Measurements from ENCODE around the gene ALCAM.

The ALCAM gene

DNA sequence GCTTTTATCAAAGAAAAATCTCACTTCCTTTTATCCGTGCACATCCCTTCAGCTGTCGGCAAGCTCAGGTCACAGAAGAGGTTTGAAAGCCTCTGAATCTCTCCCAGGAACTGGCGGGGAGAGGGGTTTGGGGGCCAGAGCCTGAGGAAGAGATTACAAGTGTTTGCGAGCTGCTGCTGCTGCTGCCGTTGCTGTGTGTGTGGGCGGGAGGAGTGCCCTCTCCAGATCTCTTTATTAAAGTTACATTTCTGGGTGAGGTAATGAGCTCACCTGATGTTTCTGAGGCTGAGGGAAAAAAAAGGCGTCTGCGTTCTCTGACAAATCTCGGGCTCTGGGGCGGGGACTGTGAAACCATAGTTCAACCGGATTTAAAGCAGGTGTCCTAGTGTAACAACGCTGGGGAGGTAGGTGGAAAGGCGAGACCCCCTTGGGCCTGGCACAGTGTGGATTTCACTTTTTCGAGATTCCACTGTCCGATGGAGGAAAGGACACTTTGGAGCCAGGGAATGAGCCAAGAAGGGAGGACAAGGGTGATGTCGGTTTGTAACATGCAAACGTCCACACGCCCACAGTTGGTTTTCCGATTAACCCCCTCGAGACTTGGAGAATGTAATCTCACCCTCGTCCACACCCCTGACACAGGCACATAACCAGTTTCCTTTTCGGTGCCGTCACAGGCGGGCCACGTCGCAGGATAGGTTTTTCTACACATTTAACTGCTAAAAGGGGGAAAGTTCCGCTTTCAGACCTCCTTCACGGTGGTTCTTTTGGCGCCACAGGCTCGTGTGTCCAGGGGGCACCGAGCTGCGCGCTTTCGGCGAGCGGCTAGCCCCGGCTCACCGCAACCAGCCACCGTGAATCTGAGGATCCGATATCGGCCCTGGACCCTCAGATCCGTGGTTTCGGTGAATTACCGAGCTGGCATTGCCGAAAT is 2.1 kb downstream of the ALCAM start:
- Histone ChIP-seq H3K27ac (ENCODE audit: low read length) (no peak overlapping the region), H3K4me1 (ENCODE audit: control insufficient read depth, insufficient read depth, low read length) (no peaks in the 10 kb centered on the region), H3K9me3 (ENCODE audit: control insufficient read depth, insufficient read depth, low read length) (no peaks in the 10 kb centered on the region), H3K4me3 (ENCODE audit: low read length) (peak overlapping the region; percentile 59), H3K36me3 (ENCODE audit: control insufficient read depth, insufficient read depth, low read length) (no peaks in the 10 kb centered on the region), H3K27me3 (ENCODE audit: control insufficient read depth, insufficient read depth, low read length) (no peaks in the 10 kb centered on the region)
- WGBS (ENCODE audit: insufficient coverage, insufficient read length) = no CpG with 5 or more reads among the region's 45 CpGs
- no peak for DNase-seq (ENCODE audit: low read depth, low spot score)

DNA sequence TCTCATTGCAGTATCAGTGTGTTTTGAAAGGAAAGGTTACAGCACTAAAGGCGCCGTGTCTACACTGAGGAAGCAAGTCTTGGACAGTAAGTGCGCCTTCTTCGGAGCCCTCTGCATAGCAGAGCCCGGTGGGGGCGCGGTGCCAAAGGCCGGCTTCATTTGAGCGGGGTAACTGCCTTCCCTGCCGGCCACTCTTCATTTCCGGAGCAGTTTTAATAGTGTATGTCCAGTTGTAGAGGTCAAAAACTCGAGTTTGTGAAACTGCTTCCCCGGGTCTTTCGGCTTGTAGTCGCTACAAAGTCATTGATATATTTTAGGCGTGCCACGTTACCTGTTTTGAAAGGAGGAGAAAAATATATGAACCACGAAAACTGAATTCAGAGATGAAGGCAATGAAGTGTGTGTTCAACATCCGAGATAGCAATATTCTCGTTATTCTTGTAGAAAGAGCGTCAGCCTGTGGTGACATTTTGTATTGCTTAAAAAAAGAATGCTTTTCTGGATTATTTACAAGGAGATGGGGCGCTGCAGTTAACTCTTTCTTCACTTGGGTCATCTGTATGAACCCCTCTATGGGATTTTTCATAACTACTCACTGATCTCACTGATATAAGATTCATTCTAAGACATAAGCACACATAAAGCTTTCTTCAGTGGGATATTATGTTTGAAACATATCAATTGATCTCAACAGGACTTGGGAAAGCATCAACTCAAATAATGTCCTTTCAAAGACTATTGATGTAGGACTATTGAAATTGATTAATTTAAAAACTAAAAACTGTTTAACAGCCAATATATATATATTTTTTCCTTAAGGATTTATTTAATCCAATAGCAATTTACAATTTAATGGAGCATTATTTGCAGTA is 3.0 kb downstream of the ALCAM start:
- no peak for DNase-seq (ENCODE audit: low read depth, low spot score)
- WGBS (ENCODE audit: insufficient coverage, insufficient read length) = no CpG with 5 or more reads among the region's 22 CpGs
- no peaks in the 10 kb centered on the region for H3K36me3 ChIP-seq (ENCODE audit: control insufficient read depth, insufficient read depth, low read length)
- no peaks in the 10 kb centered on the region for H3K4me1 ChIP-seq (ENCODE audit: control insufficient read depth, insufficient read depth, low read length)
- peak overlapping the region; percentile 59 for H3K4me3 ChIP-seq (ENCODE audit: low read length)
- no peaks in the 10 kb centered on the region for H3K9me3 ChIP-seq (ENCODE audit: control insufficient read depth, insufficient read depth, low read length)
- no peaks in the 10 kb centered on the region for H3K27me3 ChIP-seq (ENCODE audit: control insufficient read depth, insufficient read depth, low read length)
- H3K27ac ChIP-seq (ENCODE audit: low read length) = no peak overlapping the region

DNA sequence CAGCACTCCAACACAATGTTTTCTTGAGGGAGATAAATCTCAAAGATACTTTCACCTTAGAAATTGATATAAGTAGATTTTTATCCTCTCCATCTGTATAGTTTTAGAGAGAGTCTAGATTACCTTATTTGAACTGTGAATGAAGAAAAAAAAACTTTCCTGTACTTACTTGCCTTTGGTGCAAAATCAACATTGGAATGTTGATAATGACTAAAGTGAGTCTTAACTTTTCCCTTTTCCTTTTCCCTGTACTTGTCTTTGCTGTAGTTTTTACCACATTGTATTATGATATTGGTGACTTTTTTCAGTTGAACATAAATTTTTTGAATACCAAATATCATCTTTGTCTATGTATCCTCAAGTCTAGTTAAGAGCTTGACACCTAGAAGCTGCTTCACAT is 6.7 kb downstream of the ALCAM start:
- DNase-seq (ENCODE audit: low read depth, low spot score) = no peak

DNA sequence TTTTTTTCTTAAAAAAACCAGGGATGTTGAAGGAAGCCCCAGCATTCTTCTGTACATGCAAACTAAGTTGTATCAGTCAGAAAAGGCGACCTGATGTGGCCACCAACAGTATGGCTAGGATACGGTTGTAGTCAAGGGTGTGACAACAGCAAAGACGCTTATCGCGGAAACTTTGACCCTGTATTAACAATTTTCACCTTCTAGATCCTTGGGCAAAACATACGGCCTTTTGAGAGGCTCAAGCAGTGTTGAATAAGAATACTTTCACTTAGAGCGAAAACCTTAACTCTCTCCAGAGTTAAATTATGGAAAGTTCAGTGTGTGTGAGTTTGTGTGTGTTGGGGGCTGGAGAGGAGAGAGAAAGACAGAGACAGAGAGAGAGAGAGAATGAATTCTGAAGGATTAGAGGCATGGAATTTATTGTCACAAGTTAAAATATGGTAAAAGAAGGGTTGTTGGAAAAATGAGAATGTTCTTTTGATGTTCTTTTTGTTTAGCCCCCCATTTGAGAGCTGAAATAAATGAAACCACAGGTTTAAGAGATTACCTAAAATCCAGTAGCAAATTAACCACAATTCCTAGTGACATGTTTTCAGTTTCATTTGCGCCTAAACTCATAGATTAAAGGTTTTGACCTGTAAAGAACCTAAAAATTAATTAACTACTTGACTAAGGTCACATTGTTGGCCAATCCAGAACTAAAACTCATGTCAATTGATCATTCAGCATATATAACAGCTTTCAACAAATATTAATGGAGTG is 9.2 kb downstream of the ALCAM start:
- no peak overlapping the region for H3K27ac ChIP-seq (ENCODE audit: low read length)
- no peak for DNase-seq (ENCODE audit: low read depth, low spot score)
- no peaks in the 10 kb centered on the region for H3K27me3 ChIP-seq (ENCODE audit: control insufficient read depth, insufficient read depth, low read length)
- no peaks in the 10 kb centered on the region for H3K9me3 ChIP-seq (ENCODE audit: control insufficient read depth, insufficient read depth, low read length)
- no peaks in the 10 kb centered on the region for H3K4me1 ChIP-seq (ENCODE audit: control insufficient read depth, insufficient read depth, low read length)
- H3K36me3 ChIP-seq (ENCODE audit: control insufficient read depth, insufficient read depth, low read length) = no peaks in the 10 kb centered on the region
- no peak overlapping the region for H3K4me3 ChIP-seq (ENCODE audit: low read length)
- no CpG with 5 or more reads among the region's 8 CpGs for WGBS (ENCODE audit: insufficient coverage, insufficient read length)

More for the DNA sequence above, 6.7 kb downstream of the ALCAM start:
- Histone ChIP-seq H3K4me3 (ENCODE audit: low read length) (no peak overlapping the region), H3K36me3 (ENCODE audit: control insufficient read depth, insufficient read depth, low read length) (no peaks in the 10 kb centered on the region), H3K9me3 (ENCODE audit: control insufficient read depth, insufficient read depth, low read length) (no peaks in the 10 kb centered on the region), H3K27me3 (ENCODE audit: control insufficient read depth, insufficient read depth, low read length) (no peaks in the 10 kb centered on the region), H3K27ac (ENCODE audit: low read length) (no peak overlapping the region), H3K4me1 (ENCODE audit: control insufficient read depth, insufficient read depth, low read length) (no peaks in the 10 kb centered on the region)

DNA sequence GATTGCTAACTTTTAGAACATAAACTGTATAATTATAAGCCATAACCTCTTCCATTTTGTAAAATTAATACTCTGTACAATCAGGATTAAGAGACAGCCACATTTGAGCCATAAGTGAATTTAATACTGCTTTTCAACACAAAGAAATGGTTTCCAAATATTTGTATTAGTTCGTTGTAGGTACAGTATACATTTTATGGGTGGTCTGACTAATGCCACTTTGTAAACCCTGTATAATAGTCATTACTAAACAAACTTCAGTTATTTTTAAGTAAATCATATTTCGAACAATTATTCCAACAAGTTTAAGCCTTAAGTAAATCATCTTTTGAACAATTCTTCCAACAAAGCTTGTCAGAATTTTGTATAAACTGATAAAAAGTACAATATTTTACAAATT is 11.0 kb downstream of the ALCAM start:
- Histone ChIP-seq H3K4me3 (ENCODE audit: low read length) (no peak overlapping the region), H3K9me3 (ENCODE audit: control insufficient read depth, insufficient read depth, low read length) (no peaks in the 10 kb centered on the region), H3K36me3 (ENCODE audit: control insufficient read depth, insufficient read depth, low read length) (no peaks in the 10 kb centered on the region), H3K27me3 (ENCODE audit: control insufficient read depth, insufficient read depth, low read length) (no peaks in the 10 kb centered on the region), H3K4me1 (ENCODE audit: control insufficient read depth, insufficient read depth, low read length) (no peaks in the 10 kb centered on the region), H3K27ac (ENCODE audit: low read length) (no peak overlapping the region)
- WGBS (ENCODE audit: insufficient coverage, insufficient read length) = 100% methylated on average over 1 of the region's 2 CpGs
- no peak for DNase-seq (ENCODE audit: low read depth, low spot score)

DNA sequence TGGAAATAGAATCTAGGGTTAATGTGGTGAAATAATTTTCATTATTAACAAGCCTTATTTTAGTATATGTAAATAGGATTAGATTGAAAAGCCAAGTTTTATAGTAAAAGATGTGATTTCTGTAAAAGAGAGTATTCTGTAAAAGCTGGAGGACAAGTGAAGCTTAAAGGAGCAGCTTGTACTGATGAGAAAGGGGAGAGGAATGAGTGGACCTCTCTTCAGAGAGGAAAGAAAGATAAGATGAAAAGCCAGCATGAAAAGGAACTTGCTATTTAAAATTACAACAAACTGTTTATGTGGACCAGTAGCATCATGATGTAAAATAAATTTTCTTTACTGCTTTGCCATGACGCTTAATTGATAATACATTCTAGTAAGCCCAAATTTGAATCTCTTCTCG is 18.5 kb downstream of the ALCAM start:
- Histone ChIP-seq H3K27me3 (ENCODE audit: control insufficient read depth, insufficient read depth, low read length) (no peaks in the 10 kb centered on the region), H3K36me3 (ENCODE audit: control insufficient read depth, insufficient read depth, low read length) (no peaks in the 10 kb centered on the region), H3K4me3 (ENCODE audit: low read length) (no peak overlapping the region), H3K9me3 (ENCODE audit: control insufficient read depth, insufficient read depth, low read length) (no peaks in the 10 kb centered on the region), H3K4me1 (ENCODE audit: control insufficient read depth, insufficient read depth, low read length) (no peaks in the 10 kb centered on the region), H3K27ac (ENCODE audit: low read length) (no peak overlapping the region)
- DNase-seq (ENCODE audit: low read depth, low spot score) = no peak
- WGBS (ENCODE audit: insufficient coverage, insufficient read length) = no CpG with 5 or more reads among the region's 2 CpGs

DNA sequence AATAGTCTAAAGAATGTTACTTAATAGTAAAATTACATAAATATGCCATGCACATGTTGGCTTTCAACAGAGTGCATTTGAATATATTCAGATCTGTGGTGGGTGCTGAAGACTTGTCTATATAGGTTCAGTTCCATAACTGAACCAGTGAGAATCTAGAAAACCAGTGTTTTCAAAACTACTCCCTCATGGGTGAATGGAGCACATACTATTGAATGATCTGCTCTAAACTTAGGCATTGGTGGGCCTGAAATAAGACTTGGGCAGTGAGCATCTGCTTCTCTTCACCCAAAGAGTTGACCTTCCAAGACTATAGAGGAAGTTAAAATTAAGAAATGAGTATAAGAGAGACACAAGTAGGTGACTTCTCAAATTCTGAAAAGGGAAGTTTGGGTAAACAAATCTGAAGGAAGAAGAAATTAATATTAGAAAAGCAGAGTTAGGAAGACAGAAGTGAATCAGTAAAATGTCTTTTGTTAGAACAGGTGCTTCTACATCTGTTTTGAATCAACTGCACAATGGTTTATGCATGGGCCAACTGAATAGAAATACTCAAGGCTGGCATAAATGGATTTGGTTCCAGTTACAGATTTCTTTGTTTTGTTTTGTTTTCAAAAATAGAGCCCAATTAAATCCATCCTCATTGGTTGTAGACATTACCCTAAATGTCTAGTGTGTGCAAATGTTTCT is 19.3 kb downstream of the ALCAM start:
- no peaks in the 10 kb centered on the region for H3K9me3 ChIP-seq (ENCODE audit: control insufficient read depth, insufficient read depth, low read length)
- DNase-seq (ENCODE audit: low read depth, low spot score) = no peak
- H3K4me1 ChIP-seq (ENCODE audit: control insufficient read depth, insufficient read depth, low read length) = no peaks in the 10 kb centered on the region
- no peaks in the 10 kb centered on the region for H3K36me3 ChIP-seq (ENCODE audit: control insufficient read depth, insufficient read depth, low read length)
- no peak overlapping the region for H3K4me3 ChIP-seq (ENCODE audit: low read length)
- H3K27ac ChIP-seq (ENCODE audit: low read length) = no peak overlapping the region
- no peaks in the 10 kb centered on the region for H3K27me3 ChIP-seq (ENCODE audit: control insufficient read depth, insufficient read depth, low read length)

DNA sequence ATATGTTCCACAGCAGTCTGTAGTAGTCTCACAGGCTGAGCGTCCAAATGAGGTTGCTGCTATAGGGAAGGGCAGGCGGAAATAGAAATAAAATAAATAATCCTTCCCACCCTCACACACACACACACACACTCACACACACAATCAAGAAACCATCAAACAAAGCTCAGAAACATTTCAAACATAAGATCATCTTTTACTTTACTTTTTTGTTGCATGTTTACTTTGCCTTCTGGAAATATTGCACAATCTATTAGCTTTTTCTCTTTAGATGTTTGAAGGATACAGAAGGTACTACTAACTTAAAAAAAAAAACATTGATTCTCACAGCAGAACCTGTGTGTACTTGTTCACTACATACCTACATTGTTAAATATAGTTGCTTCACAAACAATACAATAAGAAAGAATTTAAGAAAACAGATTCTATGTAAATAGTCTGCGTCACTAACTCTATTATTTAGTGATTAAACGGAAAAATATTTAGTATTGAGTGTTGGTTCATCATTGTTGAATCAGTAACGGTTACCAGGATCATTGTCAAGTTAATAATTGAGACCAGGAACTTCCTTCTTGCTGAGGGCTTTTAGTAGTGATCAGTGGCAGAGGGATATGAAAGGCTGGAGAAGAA is 20.5 kb downstream of the ALCAM start:
- no peak for DNase-seq (ENCODE audit: low read depth, low spot score)
- no peaks in the 10 kb centered on the region for H3K36me3 ChIP-seq (ENCODE audit: control insufficient read depth, insufficient read depth, low read length)
- H3K27me3 ChIP-seq (ENCODE audit: control insufficient read depth, insufficient read depth, low read length) = no peaks in the 10 kb centered on the region
- H3K27ac ChIP-seq (ENCODE audit: low read length) = no peak overlapping the region
- no peaks in the 10 kb centered on the region for H3K4me1 ChIP-seq (ENCODE audit: control insufficient read depth, insufficient read depth, low read length)
- WGBS (ENCODE audit: insufficient coverage, insufficient read length) = 100% methylated on average over 2 of the region's 5 CpGs
- no peak overlapping the region for H3K4me3 ChIP-seq (ENCODE audit: low read length)
- no peaks in the 10 kb centered on the region for H3K9me3 ChIP-seq (ENCODE audit: control insufficient read depth, insufficient read depth, low read length)

DNA sequence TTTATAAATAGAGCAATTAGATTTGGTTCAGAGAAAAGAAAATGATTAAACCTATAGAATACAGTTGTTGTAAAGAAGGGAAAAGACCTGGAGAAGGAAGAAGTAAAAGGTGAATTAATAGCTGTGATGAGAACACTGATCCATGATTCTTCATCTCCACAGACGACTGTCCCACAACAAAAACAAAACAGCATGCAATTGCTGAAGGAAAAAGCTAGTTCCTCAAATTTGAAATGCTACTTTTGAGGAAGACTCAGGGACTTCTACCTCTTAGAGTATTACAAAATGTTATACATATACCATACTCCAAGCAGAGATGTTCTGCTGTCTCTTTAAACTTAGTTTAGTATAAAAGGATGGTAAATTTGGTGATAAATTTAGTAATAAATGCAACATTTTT is 21.5 kb downstream of the ALCAM start:
- Histone ChIP-seq H3K4me3 (ENCODE audit: low read length) (no peak overlapping the region), H3K27ac (ENCODE audit: low read length) (no peak overlapping the region), H3K27me3 (ENCODE audit: control insufficient read depth, insufficient read depth, low read length) (no peaks in the 10 kb centered on the region), H3K4me1 (ENCODE audit: control insufficient read depth, insufficient read depth, low read length) (no peaks in the 10 kb centered on the region), H3K9me3 (ENCODE audit: control insufficient read depth, insufficient read depth, low read length) (no peaks in the 10 kb centered on the region), H3K36me3 (ENCODE audit: control insufficient read depth, insufficient read depth, low read length) (no peaks in the 10 kb centered on the region)
- no peak for DNase-seq (ENCODE audit: low read depth, low spot score)
- no CpG with 5 or more reads among the region's 1 CpG for WGBS (ENCODE audit: insufficient coverage, insufficient read length)
